ENCODE data around the gene SEC11A. TPM values are rescaled to one million over a fixed set of nuclear protein-coding genes. Genes with fewer than 3 reads are reported as not detected.
A peak's percentile ranks its signal among the peaks of the same experiment; 100 is the strongest.

The SEC11A gene
- total and polyA plus RNA-seq, 11 donors = 55.7 to 152 (median 73.3) TPM

DNA sequence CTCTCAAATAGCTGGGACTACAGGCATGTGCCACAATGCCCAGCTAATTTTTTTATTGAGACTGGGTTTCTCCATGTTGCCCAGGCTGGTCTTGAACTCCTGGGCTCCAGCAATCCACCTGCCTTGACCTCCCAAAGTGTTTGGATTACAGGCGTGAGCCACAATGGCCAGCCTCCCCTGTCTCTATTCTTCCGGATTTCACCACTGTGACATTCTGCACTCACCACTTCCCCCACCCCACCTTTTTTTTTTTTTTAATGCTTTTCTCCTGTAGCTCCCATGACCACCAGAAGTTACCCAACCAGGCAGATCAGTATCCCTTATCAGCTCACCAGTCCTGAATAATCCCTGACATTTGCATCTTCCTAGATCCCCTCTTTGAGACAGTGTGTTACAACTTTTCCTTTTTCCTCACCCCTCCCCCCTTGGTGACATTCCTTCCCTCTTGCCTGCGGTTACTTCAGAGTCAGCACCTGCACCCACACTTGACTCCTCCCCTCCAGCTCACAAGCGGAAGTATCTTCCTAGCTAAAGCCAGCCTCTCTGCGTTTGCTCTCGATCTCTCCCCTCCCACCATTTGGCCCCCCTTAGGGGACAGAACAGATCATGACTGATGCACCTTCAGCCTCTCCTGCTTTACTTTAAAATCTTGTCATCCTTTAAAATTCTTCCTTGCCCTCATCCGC lies 19.0 kb upstream of the SEC11A start:
- intact Hi-C loops (cut with DNase I) = no loop called here

DNA sequence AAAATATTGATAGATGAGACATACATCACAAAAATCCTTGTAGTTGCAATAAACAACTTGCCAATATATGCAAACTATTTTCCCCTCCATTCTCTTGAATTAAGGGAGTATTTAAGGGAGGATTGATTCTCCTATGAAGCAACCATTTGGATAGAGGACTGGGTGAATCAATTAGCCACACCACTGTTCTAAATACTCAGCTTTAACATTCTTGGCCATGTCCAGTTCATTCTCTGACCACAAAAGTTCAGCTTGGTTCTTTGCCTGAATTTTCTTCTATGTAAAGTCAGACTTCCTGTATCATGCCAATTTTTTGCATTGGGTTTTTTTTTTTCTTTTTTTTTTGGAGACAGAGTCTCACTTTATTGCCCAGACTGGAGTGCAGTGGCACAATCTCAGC lies 15.8 kb upstream of the SEC11A start:
- H3K27ac ChIP-seq = no peak overlapping the region
- H3K27me3 ChIP-seq = no peaks in the 10 kb centered on the region
- H3K9me3 ChIP-seq = no peaks in the 10 kb centered on the region
- intact Hi-C loops (cut with DNase I) = no loop called here
- H3K4me1 ChIP-seq = peaks cover 0 to 34% (median 0%) of the 10 kb centered on the region in 12 donors
- H3K4me3 ChIP-seq = no peak overlapping the region
- DNase-seq = no peak
- H3K36me3 ChIP-seq = no peaks in the 10 kb centered on the region
- TF ChIP-seq POLR2A (IDR thresholded peaks at IDR 0.05) (no peak), CTCF (IDR thresholded peaks at IDR 0.05) (no peak)
- ATAC-seq = no peak

More for the DNA sequence above, 19.0 kb upstream of the SEC11A start:
- H3K4me1 ChIP-seq = peaks cover 0 to 28% (median 0%) of the 10 kb centered on the region in 12 donors
- ATAC-seq (peak in 3 of 4 donors; percentile 72 to 83 (median 78)), DNase-seq (peak in 4 of 5 donors; percentile 32 to 52 (median 48))
- no peaks in the 10 kb centered on the region for H3K36me3 ChIP-seq
- peak overlapping the region in 2 of 12 donors; percentile 12 to 21 for H3K4me3 ChIP-seq
- H3K27ac ChIP-seq = peak overlapping the region in 1 of 12 donors; percentile 89
- TF ChIP-seq POLR2A (IDR thresholded peaks at IDR 0.05) (no peak), CTCF (IDR thresholded peaks at IDR 0.05) (no peak)
- H3K9me3 ChIP-seq = no peaks in the 10 kb centered on the region
- H3K27me3 ChIP-seq = no peaks in the 10 kb centered on the region
- WGBS, 4 donors = 63 to 79% (median 76%) methylated on average over 7 of the region's 7 CpGs

- intact Hi-C loops (cut with DNase I) = loop anchor here in 1 of 10 donors (10.0 kb wide), 1 partner anchor 57 kb away; no protein-coding TSS in a partner anchor
- H3K36me3 ChIP-seq = no peaks in the 10 kb centered on the region
- ATAC-seq = no peak
- no peaks in the 10 kb centered on the region for H3K9me3 ChIP-seq
- no peak for TF ChIP-seq POLR2A (IDR thresholded peaks at IDR 0.05)
- peaks cover 0 to 28% (median 9%) of the 10 kb centered on the region in 12 donors for H3K4me1 ChIP-seq
- WGBS, 4 donors = 88 to 96% (median 96%) methylated on average over 6 of the region's 6 CpGs
- H3K4me3 ChIP-seq = no peak overlapping the region
- H3K27ac ChIP-seq = no peak overlapping the region
- H3K27me3 ChIP-seq = no peaks in the 10 kb centered on the region
- DNase-seq = no peak
Measured at GRCh38 chr15:84727429-84727828, 11.5 kb upstream of the SEC11A start.

DNA sequence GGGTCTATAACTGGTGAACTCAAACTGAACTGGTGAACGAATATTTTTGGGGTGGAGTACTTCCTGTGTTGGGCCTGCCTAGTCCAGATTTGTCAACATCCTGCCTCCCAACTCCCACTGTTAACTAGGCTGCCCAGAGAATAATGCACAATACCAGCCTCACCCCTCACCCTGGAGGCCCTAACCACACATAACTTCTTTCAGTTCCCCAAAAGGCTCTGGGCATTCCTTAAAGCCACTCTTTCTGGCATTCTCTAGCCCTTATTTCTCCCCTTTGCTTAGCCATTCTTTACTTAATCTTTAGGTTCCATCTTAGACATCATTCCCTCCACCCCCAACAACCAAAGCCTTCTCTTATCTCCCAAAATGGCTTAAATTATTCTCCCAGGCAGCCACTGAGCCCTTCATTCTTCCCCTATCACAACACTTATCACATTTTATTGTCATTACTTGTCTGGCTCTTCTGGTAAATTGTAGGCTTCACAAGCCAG lies 9.1 kb upstream of the SEC11A start:
- intact Hi-C loops (cut with DNase I) = loop anchor here in 1 of 10 donors (10.0 kb wide), 1 partner anchor 60 kb away; no protein-coding TSS in a partner anchor
- 30 to 43% (median 35%) methylated on average over 1 of the region's 1 CpG for WGBS, 4 donors
- H3K27ac ChIP-seq = peak overlapping the region; percentile 47 to 88 (median 76)
- TF ChIP-seq CTCF (IDR thresholded peaks at IDR 0.05) (no peak), POLR2A (IDR thresholded peaks at IDR 0.05) (no peak)
- H3K27me3 ChIP-seq = no peaks in the 10 kb centered on the region
- no peaks in the 10 kb centered on the region for H3K36me3 ChIP-seq
- H3K4me3 ChIP-seq = no peak overlapping the region
- ATAC-seq (peak in 3 of 4 donors; percentile 82 to 92 (median 89)), DNase-seq (peak in 3 of 5 donors; percentile 35 to 45 (median 43))
- peaks cover 0 to 48% (median 9%) of the 10 kb centered on the region in 12 donors for H3K4me1 ChIP-seq
- H3K9me3 ChIP-seq = no peaks in the 10 kb centered on the region
